KMS-11 (cell line): ENCODE data around the gene NIPAL4.

Source experiments
- H2AFZ ChIP-seq: fragments of 200-600 bp; sonication (generic); 2 replicates; pipeline ENCODE4 v1.6.1; 2016; ENCODE audit warnings: antibody characterized with exemption, mixed run types, low read depth
- H3K27ac ChIP-seq: fragments of 200-600 bp; sonication (generic); 2 replicates; pipeline ENCODE4 v1.6.1; 2016; ENCODE audit warnings: mild to moderate bottlenecking, mixed run types
- H3K27me3 ChIP-seq: fragments of 200-600 bp; sonication (generic); 2 replicates; pipeline ENCODE4 v1.6.1; 2017; ENCODE audit warnings: mild to moderate bottlenecking, low read depth, mixed run types, moderate library complexity; ENCODE audit not compliant: insufficient read depth
- H3K36me3 ChIP-seq: fragments of 200-600 bp; sonication (generic); 2 replicates; pipeline ENCODE4 v1.6.1; 2017; ENCODE audit warnings: mild to moderate bottlenecking, mixed run types; ENCODE audit not compliant: insufficient read depth
- H3K4me1 ChIP-seq: fragments of 200-600 bp; sonication (generic); 2 replicates; pipeline ENCODE4 v1.6.1; 2016; ENCODE audit warnings: mild to moderate bottlenecking, low read depth, mixed run types; ENCODE audit not compliant: poor library complexity, severe bottlenecking
- H3K4me2 ChIP-seq: fragments of 200-600 bp; sonication (generic); 2 replicates; pipeline ENCODE4 v1.7.0; 2016; ENCODE audit warnings: mild to moderate bottlenecking, mixed run types
- H3K4me3 ChIP-seq: fragments of 200-600 bp; sonication (generic); IDR thresholded peaks from 2 replicates; pipeline ENCODE4 v1.6.1; 2017; ENCODE audit warnings: low read depth, low read length, mixed read lengths; ENCODE audit not compliant: insufficient read depth
- H3K79me2 ChIP-seq: fragments of 200-600 bp; sonication (generic); 2 replicates; pipeline ENCODE4 v1.6.1; 2016; ENCODE audit warnings: low read depth, mixed run types; ENCODE audit not compliant: insufficient read depth
- H3K9ac ChIP-seq: fragments of 200-600 bp; sonication (generic); 2 replicates; pipeline ENCODE4 v1.6.1; 2016; ENCODE audit warnings: mild to moderate bottlenecking, mixed run types
- H4K20me1 ChIP-seq: fragments of 200-600 bp; sonication (generic); 2 replicates; pipeline ENCODE4 v1.6.1; 2016; ENCODE audit warnings: mild to moderate bottlenecking, mixed run types; ENCODE audit not compliant: insufficient read depth
- CTCF ChIP-seq: fragments of 200-600 bp; sonication (generic); conservative IDR thresholded peaks from 2 replicates; pipeline ENCODE4 v1.6.1; 2017; ENCODE audit warnings: low read depth, mild to moderate bottlenecking, antibody characterized with exemption, low read length, moderate library complexity, mixed read lengths

Gene NIPAL4

GRCh38 chr5:157464519-157465171, 4.6 kb downstream of the NIPAL4 start:
- H3K4me3 ChIP-seq: no peak overlapping the region
- H2AFZ ChIP-seq: no peak overlapping the region
- H3K36me3 ChIP-seq: no peaks in the 10 kb centered on the region
- H3K27ac ChIP-seq: no peak overlapping the region
- H3K9ac ChIP-seq: no peak overlapping the region
- TF ChIP-seq CTCF: no peak
- H3K79me2 ChIP-seq: no peaks in the 10 kb centered on the region
- H3K4me1 ChIP-seq: no peaks in the 10 kb centered on the region
- no peaks in the 10 kb centered on the region for H4K20me1 ChIP-seq
- H3K4me2 ChIP-seq: no peak overlapping the region
- H3K27me3 ChIP-seq: no peaks in the 10 kb centered on the region

- Histone ChIP-seq H4K20me1 (no peaks in the 10 kb centered on the region), H3K27ac (no peak overlapping the region), H3K27me3 (no peaks in the 10 kb centered on the region), H2AFZ (no peak overlapping the region), H3K79me2 (no peaks in the 10 kb centered on the region), H3K36me3 (no peaks in the 10 kb centered on the region), H3K9ac (no peak overlapping the region), H3K4me1 (no peaks in the 10 kb centered on the region), H3K4me2 (no peak overlapping the region), H3K4me3 (no peak overlapping the region)
- TF ChIP-seq CTCF: no peak
Observed at GRCh38 chr5:157468293-157468965, 8.4 kb downstream of the NIPAL4 start.

GRCh38 chr5:157469073-157469472, 9.1 kb downstream of the NIPAL4 start:
- Histone ChIP-seq H3K36me3 (no peaks in the 10 kb centered on the region), H3K27ac (no peak overlapping the region), H4K20me1 (no peaks in the 10 kb centered on the region), H3K79me2 (no peaks in the 10 kb centered on the region), H3K9ac (no peak overlapping the region), H3K4me1 (no peaks in the 10 kb centered on the region), H3K4me3 (no peak overlapping the region), H2AFZ (no peak overlapping the region), H3K27me3 (no peaks in the 10 kb centered on the region), H3K4me2 (no peak overlapping the region)
- TF ChIP-seq CTCF: no peak

- H3K4me2 ChIP-seq: no peak overlapping the region
- no peaks in the 10 kb centered on the region for H4K20me1 ChIP-seq
- no peaks in the 10 kb centered on the region for H3K4me1 ChIP-seq
- H3K27me3 ChIP-seq: no peaks in the 10 kb centered on the region
- TF ChIP-seq CTCF: no peak
- H3K4me3 ChIP-seq: no peak overlapping the region
- H3K9ac ChIP-seq: no peak overlapping the region
- H2AFZ ChIP-seq: no peak overlapping the region
- no peaks in the 10 kb centered on the region for H3K36me3 ChIP-seq
- H3K79me2 ChIP-seq: no peaks in the 10 kb centered on the region
- H3K27ac ChIP-seq: no peak overlapping the region
Observed at GRCh38 chr5:157469687-157470086, 9.7 kb downstream of the NIPAL4 start.
